Measurements from ENCODE around the gene GEMIN2.
"Not testable (repeated sequence)": the region's sequence is repeated elsewhere in the genome, so short reads cannot be mapped to it uniquely, and the experiment has no call there.

GEMIN2 gene

GRCh38 chr14:39176263-39177167 is 62.4 kb downstream of the GEMIN2 start:
- DNase-seq (ENCODE audit: low spot score), result no peak

DNA sequence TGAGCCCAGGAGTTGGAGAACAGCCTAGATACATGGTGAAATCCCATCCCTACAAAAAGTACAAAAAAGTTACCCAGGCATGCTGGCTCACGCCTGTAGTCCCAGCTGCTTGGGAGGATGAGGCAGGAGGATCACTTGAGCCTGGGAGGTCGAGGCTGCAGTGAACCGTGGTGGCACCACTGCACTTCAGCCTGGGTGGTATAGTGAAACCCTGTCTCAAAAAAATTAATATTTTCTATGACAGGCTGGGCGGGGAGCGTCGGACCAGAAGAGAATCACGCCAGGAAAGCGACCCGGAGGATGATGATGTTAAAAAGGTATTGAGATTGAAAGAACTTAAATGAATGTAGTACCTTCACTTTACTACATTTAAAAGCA is 63.0 kb downstream of the GEMIN2 start:
- no peak for DNase-seq (ENCODE audit: low spot score)

- DNase-seq (ENCODE audit: low spot score), result no peak
These were observed 64.9 kb downstream of the GEMIN2 start for GRCh38 chr14:39179042-39179441.

GRCh38 chr14:39180553-39180952 is 66.4 kb downstream of the GEMIN2 start:
- no peak for DNase-seq (ENCODE audit: low spot score)

DNA sequence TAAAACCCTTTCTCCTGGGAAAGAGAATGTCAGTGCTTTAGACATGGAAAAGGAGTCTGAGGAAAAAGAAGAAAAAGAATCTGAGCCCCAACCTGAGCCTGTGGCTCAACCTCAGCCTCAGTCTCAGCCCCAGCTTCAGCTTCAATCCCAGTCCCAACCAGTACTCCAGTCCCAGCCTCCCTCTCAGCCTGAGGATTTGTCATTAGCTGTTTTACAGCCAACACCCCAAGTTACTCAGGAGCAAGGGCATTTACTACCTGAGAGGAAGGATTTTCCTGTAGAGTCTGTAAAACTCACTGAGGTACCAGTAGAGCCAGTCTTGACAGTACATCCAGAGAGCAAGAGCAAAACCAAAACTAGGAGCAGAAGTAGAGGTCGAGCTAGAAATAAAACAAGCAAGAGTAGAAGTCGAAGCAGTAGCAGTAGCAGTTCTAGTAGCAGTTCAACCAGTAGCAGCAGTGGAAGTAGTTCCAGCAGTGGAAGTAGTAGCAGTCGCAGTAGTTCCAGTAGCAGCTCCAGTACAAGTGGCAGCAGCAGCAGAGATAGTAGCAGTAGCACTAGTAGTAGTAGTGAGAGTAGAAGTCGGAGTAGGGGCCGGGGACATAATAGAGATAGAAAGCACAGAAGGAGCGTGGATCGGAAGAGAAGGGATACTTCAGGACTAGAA is 67.0 kb downstream of the GEMIN2 start:
- no peak for DNase-seq (ENCODE audit: low spot score)

- no peak for DNase-seq (ENCODE audit: low spot score)
These were observed 67.5 kb downstream of the GEMIN2 start for GRCh38 chr14:39181693-39182047.

DNA sequence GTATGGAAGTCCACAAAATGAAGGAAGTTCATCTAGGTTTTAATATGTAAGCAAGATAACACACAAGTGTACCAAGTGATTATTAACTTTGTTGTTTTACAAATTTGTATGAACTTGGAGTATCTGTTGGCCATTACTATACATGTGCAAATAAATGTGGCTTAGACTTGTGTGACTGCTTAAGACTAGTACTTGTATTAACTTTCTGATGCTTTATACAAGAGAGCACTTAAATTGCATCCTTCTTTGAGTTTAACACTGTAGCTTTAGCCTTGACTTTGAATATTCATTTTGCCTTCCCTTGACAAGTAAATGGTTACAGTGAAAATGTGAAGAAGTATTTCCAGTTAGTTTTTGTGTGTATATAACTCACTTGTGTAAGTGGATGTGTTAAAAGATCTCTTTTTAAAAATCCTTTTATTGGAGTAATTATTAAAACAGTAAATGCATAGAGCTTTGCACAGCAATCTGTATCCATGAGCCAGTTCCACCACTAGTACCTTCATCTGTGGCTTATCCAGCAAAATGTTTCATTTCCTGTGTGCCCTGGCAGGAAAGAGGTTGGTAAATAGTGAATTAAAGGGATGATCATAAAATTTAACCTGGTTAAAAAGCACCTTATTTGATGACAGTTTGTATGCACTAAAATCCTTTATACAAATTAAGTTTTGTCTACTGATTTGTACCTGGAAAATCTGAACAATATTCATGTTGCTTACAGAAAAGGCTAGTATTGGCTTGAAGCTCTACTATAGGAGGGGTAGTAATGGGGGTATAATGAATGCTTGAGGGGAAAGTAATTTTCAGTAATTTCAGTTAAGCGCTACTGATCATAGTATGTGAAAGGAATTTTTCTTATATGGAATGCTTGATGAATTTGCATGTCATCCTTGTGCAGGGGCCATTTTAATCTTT is 68.9 kb downstream of the GEMIN2 start:
- no peak for DNase-seq (ENCODE audit: low spot score)

GRCh38 chr14:39183685-39184003 is 69.5 kb downstream of the GEMIN2 start:
- DNase-seq (ENCODE audit: low spot score), result not testable (repeated sequence)

- no peak for DNase-seq (ENCODE audit: low spot score)
These were observed 70.6 kb downstream of the GEMIN2 start for GRCh38 chr14:39184628-39185255.

DNA sequence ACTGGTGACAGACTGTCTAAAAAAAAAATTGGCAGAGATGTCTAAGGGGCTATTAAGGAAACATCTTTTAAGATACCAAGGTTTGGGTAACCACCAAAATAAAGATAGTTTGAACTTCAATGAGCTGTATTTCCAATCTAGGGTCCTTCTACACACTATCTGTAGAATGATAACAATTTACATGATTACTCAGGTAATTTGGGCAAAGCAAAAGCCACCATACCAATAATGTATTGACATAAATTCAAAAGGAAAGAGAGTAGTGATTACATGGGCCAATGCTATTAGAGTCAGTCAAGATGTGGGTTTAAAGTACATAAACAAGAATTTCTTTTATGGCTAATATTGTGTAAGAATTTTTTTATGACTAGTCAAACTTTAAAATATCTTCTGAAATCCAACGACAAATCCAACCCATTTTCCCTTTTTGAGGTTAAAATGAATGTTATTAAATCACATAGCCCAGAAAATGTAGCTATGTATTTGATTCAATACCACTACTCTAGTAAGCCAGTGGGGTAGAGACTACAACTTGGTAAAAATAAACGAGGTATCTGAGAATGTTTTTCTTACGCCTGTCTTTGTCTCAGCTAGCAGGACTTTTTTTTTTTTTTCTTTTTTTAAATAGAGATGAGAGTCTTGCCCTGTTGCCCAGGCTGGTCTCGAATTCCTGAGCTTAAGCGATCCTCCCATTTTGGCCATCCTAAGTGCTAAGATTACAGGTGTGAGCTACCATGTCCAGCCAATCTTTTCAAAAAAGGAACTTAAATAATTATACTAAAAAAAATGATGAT is 71.3 kb downstream of the GEMIN2 start:
- DNase-seq (ENCODE audit: low spot score), result no peak

Small RNAs within 50 kb of the gene (small RNA-seq; reads per million reads assigned to genes)
- 0 reads per million in 2 experiments for gene AL109628.1
